HepG2 (cell line): ENCODE data around the gene NTMT1. TPM values are rescaled to one million over a fixed set of nuclear protein-coding genes. Genes with fewer than 3 reads are reported as not detected.
A peak's percentile ranks its signal among the peaks of the same experiment; 100 is the strongest.

ENCODE experiments used
- AGO2 ChIP-seq: fragments of 200-400 bp; formaldehyde crosslinking; optimal IDR thresholded peaks from 2 replicates; pipeline ENCODE3; 2017; ENCODE audit warnings: mild to moderate bottlenecking, low read depth, low read length, moderate library complexity
- ASH2L ChIP-seq: fragments of 300-600, 200-600 bp; sonication (generic); IDR thresholded peaks from 2 replicates; pipeline ENCODE4 v1.7.0; 2017; ENCODE audit warnings: low read depth, mild to moderate bottlenecking, moderate library complexity, mixed read lengths, low read length; ENCODE audit not compliant: insufficient read length
- ATRX ChIP-seq: sonication (generic); formaldehyde crosslinking; IDR thresholded peaks from 2 replicates; pipeline ENCODE4 v1.4.0; 2020; ENCODE audit warnings: missing genetic modification reagents, borderline replicate concordance
- BCL3 ChIP-seq: sonication (generic); formaldehyde crosslinking; IDR thresholded peaks from 2 replicates; pipeline ENCODE4 v1.5.1; 2020; ENCODE audit warnings: mild to moderate bottlenecking, missing genetic modification reagents, moderate library complexity
- CEBPB ChIP-seq: IDR thresholded peaks from 2 replicates; pipeline ENCODE4 v1.6.1; 2011; ENCODE audit warnings: low read depth, low read length, improper control_type of control experiment, borderline replicate concordance
- FOXP4 ChIP-seq: sonication (generic); formaldehyde crosslinking; IDR thresholded peaks from 2 replicates; pipeline ENCODE4 v1.4.0; 2020; ENCODE audit warnings: missing genetic modification reagents
- GTF2F1 ChIP-seq: fragments of 150-350 bp; IDR thresholded peaks from 2 replicates; pipeline ENCODE4 v1.6.1; 2014; ENCODE audit warnings: low read length
- HIC2 ChIP-seq: sonication (generic); formaldehyde crosslinking; IDR thresholded peaks from 2 replicates; pipeline ENCODE4 v1.9.0; 2022; ENCODE audit warnings: low read depth, missing genetic modification reagents
- MBD4 ChIP-seq: IDR thresholded peaks from 2 replicates; pipeline ENCODE4 v1.6.1; 2012; ENCODE audit warnings: low read length, inconsistent platforms, borderline replicate concordance
- NBN ChIP-seq: fragments of 450-650 bp; conservative IDR thresholded peaks from 2 replicates; pipeline ENCODE4 v1.6.1; 2017
- ONECUT2 ChIP-seq: sonication (generic); formaldehyde crosslinking; IDR thresholded peaks from 2 replicates; pipeline ENCODE4 v1.4.0; 2020; ENCODE audit warnings: missing genetic modification reagents
- PHB2 ChIP-seq: fragments of 450-650 bp; IDR thresholded peaks from 2 replicates; pipeline ENCODE4 v1.6.1; 2018; ENCODE audit not compliant: partially characterized antibody
- SNRNP70 ChIP-seq: fragments of 200-400 bp; formaldehyde crosslinking; IDR thresholded peaks from 2 replicates; pipeline ENCODE4 v1.6.1; 2017; ENCODE audit warnings: mild to moderate bottlenecking, low read depth, low read length, moderate library complexity
- SOX6 ChIP-seq, 2 experiments: fragments of 450-650 bp in 1 of 2; sonication (generic) in 1 of 2; formaldehyde crosslinking in 1 of 2; IDR thresholded peaks; 2 replicates each; pipeline versions ENCODE4 v1.4.0 to v1.6.1; 2017 to 2020; ENCODE audit warnings: antibody characterized with exemption in 1 of 2, mild to moderate bottlenecking in 1 of 2, missing genetic modification reagents in 1 of 2
- STAT5B ChIP-seq: sonication (generic); formaldehyde crosslinking; IDR thresholded peaks from 2 replicates; pipeline ENCODE4 v1.4.0; 2020; ENCODE audit warnings: missing genetic modification reagents
- TBX2 ChIP-seq: sonication (generic); formaldehyde crosslinking; IDR thresholded peaks from 2 replicates; pipeline ENCODE4 v1.5.0; 2020; ENCODE audit warnings: missing genetic modification reagents, mild to moderate bottlenecking, borderline replicate concordance
- TEF ChIP-seq: sonication (generic); formaldehyde crosslinking; IDR thresholded peaks from 2 replicates; pipeline ENCODE4 v1.5.0; 2020; ENCODE audit warnings: missing genetic modification reagents
- THYN1 ChIP-seq: sonication (generic); formaldehyde crosslinking; IDR thresholded peaks from 2 replicates; pipeline ENCODE4 v1.8.1; 2023; ENCODE audit warnings: low read depth, mild to moderate bottlenecking, moderate library complexity, missing genetic modification reagents, borderline replicate concordance
- ZBTB37 ChIP-seq: sonication (generic); formaldehyde crosslinking; IDR thresholded peaks from 2 replicates; pipeline ENCODE4 v1.4.0; 2020; ENCODE audit warnings: mild to moderate bottlenecking, missing genetic modification reagents
- ZBTB38 ChIP-seq: sonication (generic); formaldehyde crosslinking; IDR thresholded peaks from 2 replicates; pipeline ENCODE4 v1.5.1; 2020; ENCODE audit warnings: mild to moderate bottlenecking, missing genetic modification reagents
- ZBTB7A ChIP-seq: sonication (generic); formaldehyde crosslinking; IDR thresholded peaks from 2 replicates; pipeline ENCODE4 v1.8.0; 2022; ENCODE audit warnings: mild to moderate bottlenecking, missing genetic modification reagents
- ZNF30 ChIP-seq: sonication (generic); formaldehyde crosslinking; IDR thresholded peaks from 2 replicates; pipeline ENCODE4 v1.5.0; 2020; ENCODE audit warnings: mild to moderate bottlenecking, missing genetic modification reagents
- ZNF331 ChIP-seq: sonication (generic); formaldehyde crosslinking; IDR thresholded peaks from 2 replicates; pipeline ENCODE4 v1.4.0; 2020; ENCODE audit warnings: missing genetic modification reagents
- ZNF510 ChIP-seq: sonication (generic); formaldehyde crosslinking; IDR thresholded peaks from 2 replicates; pipeline ENCODE4 v1.4.0; 2020; ENCODE audit warnings: low read depth, mild to moderate bottlenecking, missing genetic modification reagents
- ZNF557 ChIP-seq: sonication (generic); formaldehyde crosslinking; IDR thresholded peaks from 2 replicates; pipeline ENCODE4 v1.4.0; 2020; ENCODE audit warnings: missing genetic modification reagents
- ZNF761 ChIP-seq: sonication (generic); formaldehyde crosslinking; conservative IDR thresholded peaks from 2 replicates; pipeline ENCODE4 v1.4.0; 2020; ENCODE audit warnings: mild to moderate bottlenecking, missing genetic modification reagents
- polyA plus RNA-seq, 8 experiments: library from polyadenylated mRNA; depleted of rRNA in 3 of 8; stranded (reverse) in 7 of 8; unstranded in 1 of 8; fragments of >200 nt; fragmentation: Illumina TruSeq in 4 of 8; extraction: Trizol in 4 of 8; gene quantifications; 2 replicates each; pipeline versions ENCODE4 v1.2.1 to v1.2.3, GENCODE V29; 2011 to 2016; ENCODE audit warnings: low read depth in 4 of 8, missing spikeins in 1 of 8, mixed read lengths in 1 of 8; ENCODE audit not compliant: insufficient read depth in 1 of 8
- total RNA-seq, 5 experiments: library from RNA; depleted of rRNA; stranded (reverse); fragments of >200 nt; fragmentation: Illumina TruSeq; extraction: Trizol; gene quantifications; 2 replicates each; pipeline ENCODE4 v1.2.3, GENCODE V29; 2016; ENCODE audit warnings: low read depth in 1 of 5

The NTMT1 gene
- total and polyA plus RNA-seq, 2 of the 13 experiments (the other 11 are each of a cell fraction or from before 2014, with no cell fraction given) = 49.1 to 53.8 TPM

GRCh38 chr9:129591916-129592315 lies 34.0 kb upstream of the NTMT1 start (continued):
- TF ChIP-seq CEBPB (no peak), HIC2 (no peak), PHB2 (no peak), ONECUT2 (CRISPR knock-in tag) (no peak), AGO2 (no peak), ATRX (CRISPR knock-in tag) (no peak), FOXP4 (peak; percentile 38; the same call in 1 of the 2 replicates), ZBTB37 (CRISPR knock-in tag) (no peak), THYN1 (CRISPR knock-in tag) (no peak), ZBTB38 (CRISPR knock-in tag) (no peak), ZNF30 (CRISPR knock-in tag) (no peak), STAT5B (CRISPR knock-in tag) (no peak), ZNF331 (CRISPR knock-in tag) (peak; percentile 40; the same call in 1 of the 2 replicates), TBX2 (CRISPR knock-in tag) (no peak), ZNF557 (CRISPR knock-in tag) (no peak), BCL3 (no peak), SNRNP70 (no peak), ZNF510 (CRISPR knock-in tag) (no peak), ZNF761 (CRISPR knock-in tag) (no peak), NBN (no peak), ASH2L (no peak), TEF (CRISPR knock-in tag) (no peak), GTF2F1 (no peak), ZBTB7A (no peak), MBD4 (no peak), SOX6 (IDR thresholded peaks at IDR 0.05) (no peak), SOX6 (CRISPR knock-in tag; IDR thresholded peaks at IDR 0.05) (peak; percentile 62)
